GM12878 (cell line): ENCODE measurements around the gene CAMP. TPM values are rescaled to one million over a fixed set of nuclear protein-coding genes. Genes with fewer than 3 reads are reported as not detected.

ENCODE experiments used
- ATAC-seq: fragments of 200-7000 bp; cut with Tn5 transposase; 3 replicates; pipeline ENCODE4 v1.9.1; 2020; ENCODE audit warnings: mild to moderate bottlenecking, moderate library complexity
- BruUV-seq: library from RNA; stranded (reverse); fragments of 400-500 nt; replicated peaks from 2 replicates; lab custom pipeline; 2021; lab: Mats Ljungman, UMichigan
- CTCF ChIA-PET: fragments of 300-600 bp; sonication (Branson Sonifier 250); formaldehyde crosslinking; extraction: SDS; loops from one replicate; lab custom pipeline; 2021; ENCODE audit warnings: inconsistent platforms; lab: Yijun Ruan, JAX
- POLR2A ChIA-PET: fragments of 350-600 bp; formaldehyde crosslinking; extraction: SDS; loops from one replicate; lab custom pipeline; 2021; ENCODE audit warnings: inconsistent platforms; lab: Charles Lee
- RAD21 ChIA-PET: fragments of 300-600 bp; sonication (Branson Sonifier 250); formaldehyde crosslinking; loops from one replicate; lab custom pipeline; 2023; ENCODE audit warnings: antibody characterized with exemption; ENCODE audit not compliant: unreplicated experiment; lab: Charles Lee
- SMC1A ChIA-PET: fragments of 300-600 bp; sonication (Branson Sonifier 250); formaldehyde crosslinking; loops from one replicate; lab custom pipeline; 2023; ENCODE audit not compliant: unreplicated experiment, uncharacterized antibody; lab: Charles Lee
- DNase-seq: peaks from one replicate; pipeline ENCODE4 v3.0.0-alpha.2; 2011; ENCODE audit warnings: low read depth, low spot score
- FAIRE-seq: peaks from 3 replicates; lab custom pipeline; 2011; peaks lifted over from hg19 to GRCh38; lab: Jason Lieb, UNC
- H2AFZ ChIP-seq: 2 replicates; pipeline ENCODE4 v1.6.0; 2011; ENCODE audit warnings: low read depth, low read length, control low read depth; ENCODE audit not compliant: control insufficient read depth
- H3K27ac ChIP-seq: 2 replicates; pipeline ENCODE4 v1.5.1; 2011; ENCODE audit warnings: control low read depth; ENCODE audit not compliant: control insufficient read depth, insufficient read depth
- H3K27me3 ChIP-seq, 2 experiments: replicated peaks in 1 of 2; 2 replicates each; pipeline versions ENCODE4 v1.6.0 to v1.6.1; 2011; ENCODE audit warnings: low read length in 1 of 2; ENCODE audit not compliant: control insufficient read depth in 2 of 2, insufficient read depth in 2 of 2
- H3K36me3 ChIP-seq, 2 experiments: 2 replicates each; pipeline ENCODE4 v1.5.1; 2011; ENCODE audit warnings: low read length in 1 of 2; ENCODE audit not compliant: control insufficient read depth in 2 of 2, insufficient read depth in 2 of 2
- H3K4me1 ChIP-seq: 2 replicates; pipeline ENCODE4 v1.6.1; 2011; ENCODE audit warnings: mild to moderate bottlenecking, low read length, moderate library complexity, mixed read lengths; ENCODE audit not compliant: control insufficient read depth, insufficient read depth
- H3K4me2 ChIP-seq: 2 replicates; pipeline ENCODE4 v1.6.0; 2011; ENCODE audit warnings: control low read depth; ENCODE audit not compliant: control insufficient read depth, insufficient read depth
- H3K4me3 ChIP-seq: fragments of 200-600 bp; sonication (generic); 2 replicates; pipeline ENCODE4 v1.5.1; 2016
- H3K79me2 ChIP-seq: 2 replicates; pipeline ENCODE4 v1.6.0; 2011; ENCODE audit warnings: low read length; ENCODE audit not compliant: control insufficient read depth, insufficient read depth
- H3K9ac ChIP-seq: 2 replicates; pipeline ENCODE4 v1.8.0; 2011; ENCODE audit warnings: low read length, control low read depth, mixed read lengths; ENCODE audit not compliant: control insufficient read depth, insufficient read depth
- H3K9me3 ChIP-seq: replicated peaks from 3 replicates; pipeline ENCODE4 v1.5.1; 2011; ENCODE audit warnings: mild to moderate bottlenecking, low read length; ENCODE audit not compliant: control insufficient read depth, insufficient read depth
- H4K20me1 ChIP-seq: 2 replicates; pipeline ENCODE4 v1.6.0; 2011; ENCODE audit not compliant: control insufficient read depth, insufficient read depth
- CBX3 ChIP-seq: fragments of 200-600 bp; sonication (generic); IDR thresholded peaks from 2 replicates; pipeline ENCODE4 v1.6.1; 2016; ENCODE audit warnings: low read depth, borderline replicate concordance
- CEBPZ ChIP-seq: fragments of 150-350 bp; IDR thresholded peaks from 2 replicates; pipeline ENCODE4 v1.6.1; 2016; ENCODE audit warnings: low read depth, low read length
- ESRRA ChIP-seq: IDR thresholded peaks from 2 replicates; pipeline ENCODE4 v1.6.1; 2012; ENCODE audit warnings: mild to moderate bottlenecking, low read length, improper control_type of control experiment
- HCFC1 ChIP-seq: fragments of 150-350 bp; IDR thresholded peaks from 2 replicates; pipeline ENCODE4 v1.6.1; 2014; ENCODE audit warnings: low read length
- MLLT1 ChIP-seq: fragments of 450-650 bp; IDR thresholded peaks from 2 replicates; pipeline ENCODE4 v1.6.1; 2016; ENCODE audit warnings: mild to moderate bottlenecking
- POLR2AphosphoS5 ChIP-seq: IDR thresholded peaks from 2 replicates; pipeline ENCODE4 v1.6.1; 2011; ENCODE audit warnings: mild to moderate bottlenecking, low read length, inconsistent platforms
- RBBP5 ChIP-seq: fragments of 200-600 bp; sonication (generic); conservative IDR thresholded peaks from 2 replicates; pipeline ENCODE4 v1.6.1; 2016
- SIX5 ChIP-seq: IDR thresholded peaks from 2 replicates; pipeline ENCODE4 v1.6.1; 2011; ENCODE audit warnings: mild to moderate bottlenecking, low read depth, low read length, moderate library complexity; ENCODE audit not compliant: severe bottlenecking
- SMAD1 ChIP-seq: fragments of 450-650 bp; IDR thresholded peaks from 2 replicates; pipeline ENCODE4 v1.6.1; 2018; ENCODE audit warnings: mild to moderate bottlenecking, low read depth; ENCODE audit not compliant: partially characterized antibody
- SMAD5 ChIP-seq: IDR thresholded peaks from 2 replicates; pipeline ENCODE4 v1.6.1; 2016; ENCODE audit warnings: antibody characterized with exemption, low read depth
- SREBF1 ChIP-seq: IDR thresholded peaks from 2 replicates; pipeline ENCODE4 v1.6.1; 2012; ENCODE audit warnings: mild to moderate bottlenecking, low read length
- TCF7 ChIP-seq: IDR thresholded peaks from 2 replicates; pipeline ENCODE4 v1.6.1; 2014; ENCODE audit warnings: antibody characterized with exemption, borderline replicate concordance
- whole genome bisulfite sequencing: methylation state at CpG from one replicate; pipeline ENCODE4 v1.1.6; 2016; ENCODE audit warnings: low lambda C conversion rate; ENCODE audit not compliant: insufficient replicate concordance, insufficient coverage; ENCODE audit errors: missing lambda C conversion rate; 5-methylcytosine and 5-hydroxymethylcytosine counted together
- in situ Hi-C: fragments of 300-500 bp; cut with MboI; formaldehyde crosslinking; loops from 9 replicates; pipeline ENCODE4 v1.14.3; 2018; ENCODE audit warnings: mixed read lengths
- intact Hi-C: fragments of 100-400 bp; cut with micrococcal nuclease; formaldehyde crosslinking; loops from one replicate; pipeline ENCODE4 v1.14.2; 2022; ENCODE audit not compliant: unreplicated experiment
- polyA plus RNA-seq, 11 experiments: library from polyadenylated mRNA; depleted of rRNA in 4 of 11; unstranded in 6 of 11; stranded (reverse) in 5 of 11; fragments of >200 nt; fragmentation: Nextera tagmentation in 4 of 11; fragmentation: Illumina TruSeq in 1 of 11; extraction: Ambion mirVana in 4 of 11; extraction: Trizol in 1 of 11; gene quantifications; 1 replicate in 1 of 11; 2 replicates in 10 of 11; pipeline versions ENCODE4 v1.2.1 to v1.2.3, GENCODE V29; 2011 to 2016; ENCODE audit warnings: inconsistent platforms in 2 of 11, missing spikeins in 2 of 11, low read depth in 1 of 11
- total RNA-seq, 4 experiments: library from RNA; depleted of rRNA in 3 of 4; stranded (reverse); fragments of >200 nt in 3 of 4; fragmentation: Illumina TruSeq in 1 of 4; extraction: Trizol in 1 of 4; gene quantifications; 2 replicates each; pipeline versions ENCODE4 v1.2.1 to v1.2.3, GENCODE V29; 2013 to 2021

CAMP gene
- total and polyA plus RNA-seq, 10 of the 15 experiments (the other 5 are each of a cell fraction or from before 2014, with no cell fraction given): 0.76 to 34.3 (median 7.6) TPM

- no peak overlapping the region for H3K4me2 ChIP-seq
- no peaks in the 10 kb centered on the region for H3K27me3 ChIP-seq
- CTCF ChIA-PET: interaction anchor here (0.9 to 6.6 kb wide), 6 partner anchors 8 to 245 kb away, joined by 3 to 85 read pairs (median 3); no protein-coding TSS in a partner anchor
- WGBS: 56% methylated on average over 3 of the region's 3 CpGs
- POLR2A ChIA-PET: interaction anchor here (0.5 to 0.6 kb wide), 2 partner anchors 18 to 1240 kb away, joined by 3 to 5 read pairs; no protein-coding TSS in a partner anchor
- no peak for DNase-seq
- SMC1A ChIA-PET: interaction anchor here (1.1 to 5.9 kb wide), 3 partner anchors 49 to 246 kb away, joined by 3 to 31 read pairs (median 5); partner anchors contain the start of gene ZNF589
- TF ChIP-seq SMAD5 (no peak), ESRRA (no peak), HCFC1 (no peak), CBX3 (no peak), SIX5 (no peak), RBBP5 (no peak), SMAD1 (no peak), MLLT1 (no peak), CEBPZ (no peak), POLR2AphosphoS5 (no peak), TCF7 (no peak), SREBF1 (no peak)
- RAD21 ChIA-PET: interaction anchor here (1.7 to 5.3 kb wide), 2 partner anchors 78 to 246 kb away, joined by 4 to 66 read pairs; no protein-coding TSS in a partner anchor
- no peak overlapping the region for H3K4me3 ChIP-seq
- no TSS peak for BruUV-seq
- H3K9me3 ChIP-seq: no peaks in the 10 kb centered on the region
- peaks cover 6% of the 10 kb centered on the region; the same call in 1 of the 2 replicates for H3K4me1 ChIP-seq
- intact Hi-C loops: loop anchor here (5.0 kb wide), 1 partner anchor 41 kb away; no protein-coding TSS in a partner anchor
- H4K20me1 ChIP-seq: no peaks in the 10 kb centered on the region
- no peaks in the 10 kb centered on the region for H3K36me3 ChIP-seq
- no peak for ATAC-seq
- H3K79me2 ChIP-seq: peaks cover 21% of the 10 kb centered on the region
- H2AFZ ChIP-seq: no peak overlapping the region
- in situ Hi-C loops: no loop called here
- FAIRE-seq: no peak
- no peak overlapping the region for H3K9ac ChIP-seq
- H3K27ac ChIP-seq: no peak overlapping the region
Observed at GRCh38 chr3:48190911-48191310, 32.4 kb upstream of the CAMP start.
